ENCODE measurements around the gene RPRD2.

RPRD2 gene

DNA sequence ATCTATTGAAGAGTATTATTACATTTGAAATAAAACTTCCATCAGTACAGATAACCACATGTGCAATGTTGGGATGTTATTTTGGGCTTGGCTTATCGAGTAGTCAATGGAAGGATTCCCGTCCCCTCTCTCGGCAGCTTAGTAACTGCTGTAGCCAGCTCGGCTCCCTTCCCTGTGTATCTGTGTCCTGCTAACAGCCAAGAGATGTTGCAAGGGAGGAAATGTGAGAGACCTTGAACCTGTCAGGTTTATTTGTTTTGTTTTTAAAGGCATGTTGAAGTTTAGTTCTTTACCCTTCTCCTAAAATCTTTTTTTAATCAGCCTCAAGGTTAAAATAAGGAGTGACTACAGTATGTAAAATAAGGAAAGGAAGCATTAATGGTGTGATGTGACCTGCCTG is 109.7 kb downstream of the RPRD2 start:
- Histone ChIP-seq H3K4me3 (replicated peaks; ENCODE audit: insufficient read depth, low read length) (no peak overlapping the region), H3K27me3 (ENCODE audit: insufficient read depth, poor library complexity, severe bottlenecking) (no peaks in the 10 kb centered on the region), H3K27ac (replicated peaks) (no peak overlapping the region)
- TF ChIP-seq GABPA (IDR thresholded peaks at IDR 0.05; ENCODE audit: low read depth) (no peak), POLR2AphosphoS5 (IDR thresholded peaks at IDR 0.05; ENCODE audit: low read depth) (no peak), SPI1 (IDR thresholded peaks at IDR 0.05; ENCODE audit: borderline replicate concordance, low read depth) (no peak)
- TF ChIP-seq, protein P1, sequence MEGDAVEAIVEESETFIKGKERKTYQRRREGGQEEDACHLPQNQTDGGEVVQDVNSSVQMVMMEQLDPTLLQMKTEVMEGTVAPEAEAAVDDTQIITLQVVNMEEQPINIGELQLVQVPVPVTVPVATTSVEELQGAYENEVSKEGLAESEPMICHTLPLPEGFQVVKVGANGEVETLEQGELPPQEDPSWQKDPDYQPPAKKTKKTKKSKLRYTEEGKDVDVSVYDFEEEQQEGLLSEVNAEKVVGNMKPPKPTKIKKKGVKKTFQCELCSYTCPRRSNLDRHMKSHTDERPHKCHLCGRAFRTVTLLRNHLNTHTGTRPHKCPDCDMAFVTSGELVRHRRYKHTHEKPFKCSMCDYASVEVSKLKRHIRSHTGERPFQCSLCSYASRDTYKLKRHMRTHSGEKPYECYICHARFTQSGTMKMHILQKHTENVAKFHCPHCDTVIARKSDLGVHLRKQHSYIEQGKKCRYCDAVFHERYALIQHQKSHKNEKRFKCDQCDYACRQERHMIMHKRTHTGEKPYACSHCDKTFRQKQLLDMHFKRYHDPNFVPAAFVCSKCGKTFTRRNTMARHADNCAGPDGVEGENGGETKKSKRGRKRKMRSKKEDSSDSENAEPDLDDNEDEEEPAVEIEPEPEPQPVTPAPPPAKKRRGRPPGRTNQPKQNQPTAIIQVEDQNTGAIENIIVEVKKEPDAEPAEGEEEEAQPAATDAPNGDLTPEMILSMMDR (IDR thresholded peaks at IDR 0.05; ENCODE audit: insufficient read depth, low read length), result no peak
- TF ChIP-seq, protein P2, sequence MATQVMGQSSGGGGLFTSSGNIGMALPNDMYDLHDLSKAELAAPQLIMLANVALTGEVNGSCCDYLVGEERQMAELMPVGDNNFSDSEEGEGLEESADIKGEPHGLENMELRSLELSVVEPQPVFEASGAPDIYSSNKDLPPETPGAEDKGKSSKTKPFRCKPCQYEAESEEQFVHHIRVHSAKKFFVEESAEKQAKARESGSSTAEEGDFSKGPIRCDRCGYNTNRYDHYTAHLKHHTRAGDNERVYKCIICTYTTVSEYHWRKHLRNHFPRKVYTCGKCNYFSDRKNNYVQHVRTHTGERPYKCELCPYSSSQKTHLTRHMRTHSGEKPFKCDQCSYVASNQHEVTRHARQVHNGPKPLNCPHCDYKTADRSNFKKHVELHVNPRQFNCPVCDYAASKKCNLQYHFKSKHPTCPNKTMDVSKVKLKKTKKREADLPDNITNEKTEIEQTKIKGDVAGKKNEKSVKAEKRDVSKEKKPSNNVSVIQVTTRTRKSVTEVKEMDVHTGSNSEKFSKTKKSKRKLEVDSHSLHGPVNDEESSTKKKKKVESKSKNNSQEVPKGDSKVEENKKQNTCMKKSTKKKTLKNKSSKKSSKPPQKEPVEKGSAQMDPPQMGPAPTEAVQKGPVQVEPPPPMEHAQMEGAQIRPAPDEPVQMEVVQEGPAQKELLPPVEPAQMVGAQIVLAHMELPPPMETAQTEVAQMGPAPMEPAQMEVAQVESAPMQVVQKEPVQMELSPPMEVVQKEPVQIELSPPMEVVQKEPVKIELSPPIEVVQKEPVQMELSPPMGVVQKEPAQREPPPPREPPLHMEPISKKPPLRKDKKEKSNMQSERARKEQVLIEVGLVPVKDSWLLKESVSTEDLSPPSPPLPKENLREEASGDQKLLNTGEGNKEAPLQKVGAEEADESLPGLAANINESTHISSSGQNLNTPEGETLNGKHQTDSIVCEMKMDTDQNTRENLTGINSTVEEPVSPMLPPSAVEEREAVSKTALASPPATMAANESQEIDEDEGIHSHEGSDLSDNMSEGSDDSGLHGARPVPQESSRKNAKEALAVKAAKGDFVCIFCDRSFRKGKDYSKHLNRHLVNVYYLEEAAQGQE (IDR thresholded peaks at IDR 0.05; ENCODE audit: insufficient replicate concordance, low read depth), result no peak
- no peak for DNase-seq (ENCODE audit: low read depth in 1 of 2, low spot score in 1 of 2)

DNA sequence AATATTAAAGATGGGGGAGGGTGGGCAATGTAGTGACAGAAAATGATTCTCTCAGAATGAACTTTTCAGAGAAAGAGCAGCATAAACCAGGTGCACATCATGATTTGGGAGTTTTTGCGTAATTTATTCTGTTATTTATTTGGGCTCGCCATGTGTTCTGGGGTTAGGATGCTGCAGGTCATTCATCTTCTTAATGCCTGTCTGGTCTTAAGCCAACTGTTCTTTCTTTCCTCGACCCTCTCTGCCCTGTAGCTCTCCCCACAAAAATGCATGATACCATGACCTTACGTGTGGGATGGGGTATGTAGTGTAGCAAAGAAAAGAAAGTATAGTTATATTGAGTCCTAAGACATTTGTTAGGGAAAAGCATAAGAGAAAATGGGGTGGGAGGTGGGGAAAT is 110.9 kb downstream of the RPRD2 start:
- DNase-seq (ENCODE audit: low read depth in 1 of 2, low spot score in 1 of 2), result no peak
- TF ChIP-seq, protein P2 (IDR thresholded peaks at IDR 0.05; ENCODE audit: insufficient replicate concordance, low read depth), result no peak
- no peak for TF ChIP-seq GABPA (IDR thresholded peaks at IDR 0.05; ENCODE audit: low read depth)
- no peak for TF ChIP-seq POLR2AphosphoS5 (IDR thresholded peaks at IDR 0.05; ENCODE audit: low read depth)
- TF ChIP-seq, protein P1 (IDR thresholded peaks at IDR 0.05; ENCODE audit: insufficient read depth, low read length), result no peak
- no peak for TF ChIP-seq SPI1 (IDR thresholded peaks at IDR 0.05; ENCODE audit: borderline replicate concordance, low read depth)
- no peaks in the 10 kb centered on the region for H3K27me3 ChIP-seq (ENCODE audit: insufficient read depth, poor library complexity, severe bottlenecking)
- H3K4me3 ChIP-seq (replicated peaks; ENCODE audit: insufficient read depth, low read length), result no peak overlapping the region
- no peak overlapping the region for H3K27ac ChIP-seq (replicated peaks)

DNA sequence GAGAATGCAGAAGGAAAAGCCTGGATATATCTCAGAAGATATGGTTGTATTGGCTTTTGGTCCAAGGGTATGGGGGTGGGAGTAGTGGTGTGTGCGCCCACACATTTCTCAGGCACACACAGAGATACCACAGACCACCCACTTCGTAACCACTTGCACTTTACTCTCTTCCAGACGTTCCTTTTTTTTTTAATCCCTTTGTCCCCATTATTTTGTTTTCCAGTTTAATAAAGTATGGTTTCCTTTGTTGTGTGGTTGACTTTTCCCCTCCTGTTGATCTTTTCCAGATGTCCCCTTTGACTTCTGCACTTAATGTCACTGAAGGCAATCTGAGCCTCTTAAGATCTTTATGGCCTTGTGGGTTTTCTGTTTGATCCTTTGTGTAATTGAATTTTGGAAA is 112.8 kb downstream of the RPRD2 start:
- DNase-seq (ENCODE audit: low read depth in 1 of 2, low spot score in 1 of 2), result no peak
- no peak overlapping the region for H3K27ac ChIP-seq (replicated peaks)

More for the DNA sequence above, 112.8 kb downstream of the RPRD2 start:
- TF ChIP-seq GABPA (IDR thresholded peaks at IDR 0.05; ENCODE audit: low read depth) (no peak), POLR2AphosphoS5 (IDR thresholded peaks at IDR 0.05; ENCODE audit: low read depth) (no peak), SPI1 (IDR thresholded peaks at IDR 0.05; ENCODE audit: borderline replicate concordance, low read depth) (no peak)
- TF ChIP-seq, protein P2 (IDR thresholded peaks at IDR 0.05; ENCODE audit: insufficient replicate concordance, low read depth), result no peak
- TF ChIP-seq, protein P1 (IDR thresholded peaks at IDR 0.05; ENCODE audit: insufficient read depth, low read length), result no peak
- no peak overlapping the region for H3K4me3 ChIP-seq (replicated peaks; ENCODE audit: insufficient read depth, low read length)
- H3K27me3 ChIP-seq (ENCODE audit: insufficient read depth, poor library complexity, severe bottlenecking), result no peaks in the 10 kb centered on the region
